SU-DHL-6 (cell line): Measurements from ENCODE around the gene TBKBP1.

Experiments used
- H2AFZ ChIP-seq: fragments of 200-600 bp; sonication (generic); 2 replicates; pipeline ENCODE4 v1.6.1; 2014; ENCODE audit warnings: low read depth, mild to moderate bottlenecking, moderate library complexity, mixed read lengths, antibody characterized with exemption, low read length; ENCODE audit not compliant: severe bottlenecking
- H3F3A ChIP-seq: fragments of 200-600 bp; shearing (Covaris generic); 2 replicates; pipeline ENCODE4 v1.6.0; 2016; ENCODE audit warnings: antibody characterized with exemption, mild to moderate bottlenecking; ENCODE audit not compliant: insufficient read depth
- H3K27ac ChIP-seq: fragments of 200-600 bp; sonication (generic); 2 replicates; pipeline ENCODE4 v1.5.1; 2016; ENCODE audit warnings: low read depth, mild to moderate bottlenecking, low read length, moderate library complexity, mixed read lengths
- H3K27me3 ChIP-seq: fragments of 200-600 bp; sonication (generic), shearing (Covaris generic); 2 replicates; pipeline ENCODE4 v1.6.0; 2014; ENCODE audit warnings: mild to moderate bottlenecking, low read length
- H3K36me3 ChIP-seq: fragments of 200-600 bp; sonication (generic); 2 replicates; pipeline ENCODE4 v1.6.1; 2014; ENCODE audit warnings: mild to moderate bottlenecking, low read length, mixed read lengths
- H3K4me2 ChIP-seq: fragments of 300-600, 200-600 bp; shearing (Covaris generic), sonication (generic); 2 replicates; pipeline ENCODE4 v1.6.0; 2014; ENCODE audit warnings: low read length, low read depth, mild to moderate bottlenecking; ENCODE audit not compliant: poor library complexity, severe bottlenecking
- H3K4me3 ChIP-seq: fragments of 200-600 bp; sonication (generic); 2 replicates; pipeline ENCODE4 v1.5.1; 2014; ENCODE audit warnings: antibody characterized with exemption, low read length, mild to moderate bottlenecking, mixed read lengths; ENCODE audit not compliant: insufficient read depth, poor library complexity, severe bottlenecking
- H3K79me2 ChIP-seq: fragments of 200-600 bp; sonication (generic); 2 replicates; pipeline ENCODE4 v1.6.1; 2014; ENCODE audit warnings: mild to moderate bottlenecking, low read length, moderate library complexity; ENCODE audit not compliant: insufficient read depth
- H3K9ac ChIP-seq: fragments of 200-600 bp; sonication (generic); 2 replicates; pipeline ENCODE4 v1.7.0; 2014; ENCODE audit warnings: mild to moderate bottlenecking, low read length
- H3K9me2 ChIP-seq: fragments of 200-600 bp; sonication (generic); replicated peaks from 2 replicates; pipeline ENCODE4 v1.6.1; 2014; ENCODE audit warnings: low read length; ENCODE audit not compliant: insufficient read depth
- H3K9me3 ChIP-seq: fragments of 200-600 bp; sonication (generic); 2 replicates; pipeline ENCODE4 v1.6.1; 2014; ENCODE audit warnings: low read length, mixed read lengths; ENCODE audit not compliant: insufficient read depth
- H4K20me1 ChIP-seq: fragments of 200-600 bp; sonication (generic); 2 replicates; pipeline ENCODE4 v1.6.1; 2014; ENCODE audit warnings: low read depth, mild to moderate bottlenecking, antibody characterized with exemption, low read length, moderate library complexity, mixed read lengths
- CTCF ChIP-seq: fragments of 200-600 bp; sonication (generic); IDR thresholded peaks from one replicate; pipeline ENCODE4 v1.5.1; 2017; ENCODE audit warnings: antibody characterized with exemption, mild to moderate bottlenecking, low read length, moderate library complexity; ENCODE audit not compliant: insufficient read depth, poor library complexity, severe bottlenecking
- EZH2phosphoT487 ChIP-seq: fragments of 200-600 bp; sonication (generic), shearing (Covaris generic); conservative IDR thresholded peaks from 2 replicates; pipeline ENCODE4 v1.6.1; 2018; ENCODE audit warnings: mild to moderate bottlenecking, antibody characterized with exemption, low read length, moderate library complexity, mixed read lengths

Gene TBKBP1

GRCh38 chr17:47674499-47674898, 19.5 kb upstream of the TBKBP1 start:
- H3K4me3 ChIP-seq, result no peak overlapping the region
- H3K4me2 ChIP-seq, result no peak overlapping the region
- 0 out of 2 replicates have a peak, but pooled peaks cover 11% of the 10 kb centered on the region for H3K79me2 ChIP-seq
- H2AFZ ChIP-seq, result no peak overlapping the region
- H3F3A ChIP-seq, result peaks cover 12% of the 10 kb centered on the region; the same call in 1 of the 2 replicates
- H4K20me1 ChIP-seq, result peaks cover 20% of the 10 kb centered on the region; the same call in 1 of the 2 replicates
- TF ChIP-seq EZH2phosphoT487 (no peak), CTCF (no peak)
- no peak overlapping the region for H3K27ac ChIP-seq
- H3K9ac ChIP-seq, result no peak overlapping the region
- no peaks in the 10 kb centered on the region for H3K9me3 ChIP-seq
- peaks cover 78% of the 10 kb centered on the region for H3K36me3 ChIP-seq
- H3K27me3 ChIP-seq, result no peaks in the 10 kb centered on the region
- H3K9me2 ChIP-seq, result no peaks in the 10 kb centered on the region

- H3K9me2 ChIP-seq, result no peaks in the 10 kb centered on the region
- H3K27me3 ChIP-seq, result no peaks in the 10 kb centered on the region
- no peaks in the 10 kb centered on the region for H3K9me3 ChIP-seq
- H2AFZ ChIP-seq, result no peak overlapping the region
- no peak overlapping the region for H3K4me2 ChIP-seq
- peaks cover 14% of the 10 kb centered on the region; the same call in 1 of the 2 replicates for H4K20me1 ChIP-seq
- no peak for TF ChIP-seq CTCF
- TF ChIP-seq EZH2phosphoT487, result no peak
- no peak overlapping the region for H3K9ac ChIP-seq
- H3F3A ChIP-seq, result peaks cover 10% of the 10 kb centered on the region; the same call in 1 of the 2 replicates
- no peak overlapping the region for H3K4me3 ChIP-seq
- H3K79me2 ChIP-seq, result 0 out of 2 replicates have a peak, but pooled peaks cover 7% of the 10 kb centered on the region
- no peak overlapping the region for H3K27ac ChIP-seq
- peaks cover 75% of the 10 kb centered on the region for H3K36me3 ChIP-seq
Measured at GRCh38 chr17:47675380-47676198, 18.4 kb upstream of the TBKBP1 start.

GRCh38 chr17:47676199-47676472, 17.8 kb upstream of the TBKBP1 start:
- Histone ChIP-seq H3K27ac (no peak overlapping the region), H3K36me3 (peaks cover 76% of the 10 kb centered on the region), H3K9me2 (no peaks in the 10 kb centered on the region), H2AFZ (no peak overlapping the region), H3K4me2 (no peak overlapping the region), H3K27me3 (no peaks in the 10 kb centered on the region), H3F3A (peaks cover 9% of the 10 kb centered on the region; the same call in 1 of the 2 replicates), H3K79me2 (0 out of 2 replicates have a peak, but pooled peaks cover 7% of the 10 kb centered on the region), H3K9me3 (no peaks in the 10 kb centered on the region), H4K20me1 (peaks cover 14% of the 10 kb centered on the region; the same call in 1 of the 2 replicates), H3K9ac (no peak overlapping the region), H3K4me3 (no peak overlapping the region)
- no peak for TF ChIP-seq CTCF
- no peak for TF ChIP-seq EZH2phosphoT487
